SU-DHL-6 (cell line): ENCODE results near the gene IGFBP7.

Experiments
- H2AFZ ChIP-seq: fragments of 200-600 bp; sonication (generic); 2 replicates; pipeline ENCODE4 v1.6.1; 2014; ENCODE audit warnings: low read depth, mild to moderate bottlenecking, moderate library complexity, mixed read lengths, antibody characterized with exemption, low read length; ENCODE audit not compliant: severe bottlenecking
- H3F3A ChIP-seq: fragments of 200-600 bp; shearing (Covaris generic); 2 replicates; pipeline ENCODE4 v1.6.0; 2016; ENCODE audit warnings: antibody characterized with exemption, mild to moderate bottlenecking; ENCODE audit not compliant: insufficient read depth
- H3K27ac ChIP-seq: fragments of 200-600 bp; sonication (generic); 2 replicates; pipeline ENCODE4 v1.5.1; 2016; ENCODE audit warnings: low read depth, mild to moderate bottlenecking, low read length, moderate library complexity, mixed read lengths
- H3K27me3 ChIP-seq: fragments of 200-600 bp; sonication (generic), shearing (Covaris generic); 2 replicates; pipeline ENCODE4 v1.6.0; 2014; ENCODE audit warnings: mild to moderate bottlenecking, low read length
- H3K36me3 ChIP-seq: fragments of 200-600 bp; sonication (generic); 2 replicates; pipeline ENCODE4 v1.6.1; 2014; ENCODE audit warnings: mild to moderate bottlenecking, low read length, mixed read lengths
- H3K4me2 ChIP-seq: fragments of 300-600, 200-600 bp; shearing (Covaris generic), sonication (generic); 2 replicates; pipeline ENCODE4 v1.6.0; 2014; ENCODE audit warnings: low read length, low read depth, mild to moderate bottlenecking; ENCODE audit not compliant: poor library complexity, severe bottlenecking
- H3K4me3 ChIP-seq: fragments of 200-600 bp; sonication (generic); 2 replicates; pipeline ENCODE4 v1.5.1; 2014; ENCODE audit warnings: antibody characterized with exemption, low read length, mild to moderate bottlenecking, mixed read lengths; ENCODE audit not compliant: insufficient read depth, poor library complexity, severe bottlenecking
- H3K79me2 ChIP-seq: fragments of 200-600 bp; sonication (generic); 2 replicates; pipeline ENCODE4 v1.6.1; 2014; ENCODE audit warnings: mild to moderate bottlenecking, low read length, moderate library complexity; ENCODE audit not compliant: insufficient read depth
- H3K9ac ChIP-seq: fragments of 200-600 bp; sonication (generic); 2 replicates; pipeline ENCODE4 v1.7.0; 2014; ENCODE audit warnings: mild to moderate bottlenecking, low read length
- H3K9me2 ChIP-seq: fragments of 200-600 bp; sonication (generic); replicated peaks from 2 replicates; pipeline ENCODE4 v1.6.1; 2014; ENCODE audit warnings: low read length; ENCODE audit not compliant: insufficient read depth
- H3K9me3 ChIP-seq: fragments of 200-600 bp; sonication (generic); 2 replicates; pipeline ENCODE4 v1.6.1; 2014; ENCODE audit warnings: low read length, mixed read lengths; ENCODE audit not compliant: insufficient read depth
- H4K20me1 ChIP-seq: fragments of 200-600 bp; sonication (generic); 2 replicates; pipeline ENCODE4 v1.6.1; 2014; ENCODE audit warnings: low read depth, mild to moderate bottlenecking, antibody characterized with exemption, low read length, moderate library complexity, mixed read lengths
- EZH2phosphoT487 ChIP-seq: fragments of 200-600 bp; sonication (generic), shearing (Covaris generic); conservative IDR thresholded peaks from 2 replicates; pipeline ENCODE4 v1.6.1; 2018; ENCODE audit warnings: mild to moderate bottlenecking, antibody characterized with exemption, low read length, moderate library complexity, mixed read lengths
- TF ChIP-seq, protein P1 (sequence below): fragments of 200-600 bp; sonication (generic); IDR thresholded peaks from one replicate; pipeline ENCODE4 v1.5.1; 2017; ENCODE audit warnings: antibody characterized with exemption, mild to moderate bottlenecking, low read length, moderate library complexity; ENCODE audit not compliant: insufficient read depth, poor library complexity, severe bottlenecking

The IGFBP7 gene

GRCh38 chr4:57089549-57089948 lies 20.6 kb downstream of the IGFBP7 start:
- Histone ChIP-seq H3K36me3 (no peaks in the 10 kb centered on the region), H3F3A (no peaks in the 10 kb centered on the region), H4K20me1 (no peaks in the 10 kb centered on the region), H3K9me2 (no peaks in the 10 kb centered on the region), H3K4me2 (no peak overlapping the region), H3K4me3 (no peak overlapping the region), H3K79me2 (no peaks in the 10 kb centered on the region), H3K27me3 (no peaks in the 10 kb centered on the region), H3K9me3 (no peaks in the 10 kb centered on the region), H2AFZ (no peak overlapping the region), H3K9ac (no peak overlapping the region), H3K27ac (no peak overlapping the region)
- TF ChIP-seq EZH2phosphoT487, result no peak
- TF ChIP-seq, protein P1, sequence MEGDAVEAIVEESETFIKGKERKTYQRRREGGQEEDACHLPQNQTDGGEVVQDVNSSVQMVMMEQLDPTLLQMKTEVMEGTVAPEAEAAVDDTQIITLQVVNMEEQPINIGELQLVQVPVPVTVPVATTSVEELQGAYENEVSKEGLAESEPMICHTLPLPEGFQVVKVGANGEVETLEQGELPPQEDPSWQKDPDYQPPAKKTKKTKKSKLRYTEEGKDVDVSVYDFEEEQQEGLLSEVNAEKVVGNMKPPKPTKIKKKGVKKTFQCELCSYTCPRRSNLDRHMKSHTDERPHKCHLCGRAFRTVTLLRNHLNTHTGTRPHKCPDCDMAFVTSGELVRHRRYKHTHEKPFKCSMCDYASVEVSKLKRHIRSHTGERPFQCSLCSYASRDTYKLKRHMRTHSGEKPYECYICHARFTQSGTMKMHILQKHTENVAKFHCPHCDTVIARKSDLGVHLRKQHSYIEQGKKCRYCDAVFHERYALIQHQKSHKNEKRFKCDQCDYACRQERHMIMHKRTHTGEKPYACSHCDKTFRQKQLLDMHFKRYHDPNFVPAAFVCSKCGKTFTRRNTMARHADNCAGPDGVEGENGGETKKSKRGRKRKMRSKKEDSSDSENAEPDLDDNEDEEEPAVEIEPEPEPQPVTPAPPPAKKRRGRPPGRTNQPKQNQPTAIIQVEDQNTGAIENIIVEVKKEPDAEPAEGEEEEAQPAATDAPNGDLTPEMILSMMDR, result no peak

GRCh38 chr4:57086031-57086723 lies 24.0 kb downstream of the IGFBP7 start:
- Histone ChIP-seq H3K79me2 (no peaks in the 10 kb centered on the region), H3K27ac (no peak overlapping the region), H3K9ac (no peak overlapping the region)

DNA sequence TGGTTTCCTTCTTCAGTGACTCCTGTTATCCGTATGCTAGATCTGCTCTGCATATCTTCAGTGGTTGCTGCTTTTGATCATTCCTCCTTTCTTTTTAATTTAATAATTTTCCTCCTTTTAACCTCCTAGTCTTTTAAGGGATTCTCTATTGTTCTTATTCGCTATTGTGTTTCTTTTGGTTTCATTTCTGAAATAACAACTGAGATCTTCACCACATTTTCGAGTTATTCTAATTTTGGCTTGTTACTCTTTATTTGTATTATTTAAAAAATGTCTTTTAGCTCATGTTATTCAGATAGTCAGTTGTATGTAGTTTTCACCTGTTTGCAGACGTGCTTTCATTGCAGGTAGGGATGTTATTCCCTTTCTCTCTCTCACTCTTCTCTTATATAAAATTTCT lies 24.9 kb downstream of the IGFBP7 start:
- H3K27me3 ChIP-seq, result no peaks in the 10 kb centered on the region
- no peak overlapping the region for H3K4me3 ChIP-seq
- no peaks in the 10 kb centered on the region for H3K9me3 ChIP-seq
- no peaks in the 10 kb centered on the region for H3K9me2 ChIP-seq
- no peak overlapping the region for H3K9ac ChIP-seq
- no peak for TF ChIP-seq EZH2phosphoT487
- TF ChIP-seq, protein P1, result no peak
- no peak overlapping the region for H3K4me2 ChIP-seq
- H3F3A ChIP-seq, result no peaks in the 10 kb centered on the region
- no peak overlapping the region for H3K27ac ChIP-seq
- no peaks in the 10 kb centered on the region for H4K20me1 ChIP-seq
- H3K36me3 ChIP-seq, result no peaks in the 10 kb centered on the region
- H2AFZ ChIP-seq, result no peak overlapping the region
- H3K79me2 ChIP-seq, result no peaks in the 10 kb centered on the region

More at GRCh38 chr4:57086031-57086723, 24.0 kb downstream of the IGFBP7 start:
- H3K9me2 ChIP-seq, result no peaks in the 10 kb centered on the region
- no peak overlapping the region for H3K4me2 ChIP-seq
- H3K9me3 ChIP-seq, result no peaks in the 10 kb centered on the region
- no peaks in the 10 kb centered on the region for H3K36me3 ChIP-seq
- H3F3A ChIP-seq, result no peaks in the 10 kb centered on the region
- H2AFZ ChIP-seq, result no peak overlapping the region
- H4K20me1 ChIP-seq, result no peaks in the 10 kb centered on the region
- H3K4me3 ChIP-seq, result no peak overlapping the region
- TF ChIP-seq, protein P1, result no peak
- TF ChIP-seq EZH2phosphoT487, result no peak
- H3K27me3 ChIP-seq, result no peaks in the 10 kb centered on the region
